ENCODE data around the gene FRMPD1.

GRCh38 chr9:37784616-37785483 lies 134.1 kb downstream of the FRMPD1 start, which contains the start of gene EXOSC3:
- TF ChIP-seq POLR2A (IDR thresholded peaks at IDR 0.05; ENCODE audit: low read depth, low read length) (peak; percentile 94), SPI1 (IDR thresholded peaks at IDR 0.05; ENCODE audit: low read depth, low read length) (peak; percentile 33; the same call in 1 of the 2 replicates), POLR2AphosphoS5 (IDR thresholded peaks at IDR 0.05; ENCODE audit: low read depth, low read length) (peak; percentile 96), TAF1 (IDR thresholded peaks at IDR 0.05; ENCODE audit: low read depth, low read length) (peak; percentile 93), PAX5 (IDR thresholded peaks at IDR 0.05; ENCODE audit: insufficient read depth, low read length, severe bottlenecking) (no peak), POU2F2 (IDR thresholded peaks at IDR 0.05; ENCODE audit: low read depth, low read length) (no peak; the same call in 1 of the 2 replicates)
